Loucy (cell line): Measurements from ENCODE around the gene AUH.

ENCODE experiments used
- H2AFZ ChIP-seq: fragments of 200-600 bp; sonication (generic); 2 replicates; pipeline ENCODE4 v1.6.0; 2016; ENCODE audit warnings: antibody characterized with exemption, mild to moderate bottlenecking, low read length, moderate library complexity
- H3F3A ChIP-seq: fragments of 200-600 bp; 2 replicates; pipeline ENCODE4 v1.6.0; 2016; ENCODE audit warnings: antibody characterized with exemption, low read depth, mild to moderate bottlenecking
- H3K27me3 ChIP-seq: fragments of 200-600 bp; sonication (generic); 2 replicates; pipeline ENCODE4 v1.6.1; 2014; ENCODE audit warnings: low read length, mild to moderate bottlenecking; ENCODE audit not compliant: insufficient read depth, poor library complexity, severe bottlenecking
- H3K36me3 ChIP-seq: fragments of 200-600 bp; sonication (generic); 2 replicates; pipeline ENCODE4 v1.6.1; 2016; ENCODE audit warnings: low read length; ENCODE audit not compliant: insufficient read depth
- H3K4me1 ChIP-seq: fragments of 200-600 bp; sonication (generic); 2 replicates; pipeline ENCODE4 v1.5.1; 2014; ENCODE audit warnings: low read length, mild to moderate bottlenecking; ENCODE audit not compliant: insufficient read depth, poor library complexity, severe bottlenecking
- H3K4me2 ChIP-seq: fragments of 200-600 bp; sonication (generic); 2 replicates; pipeline ENCODE4 v1.6.0; 2014; ENCODE audit warnings: antibody characterized with exemption, low read length, low read depth, mild to moderate bottlenecking; ENCODE audit not compliant: poor library complexity, severe bottlenecking
- H3K4me3 ChIP-seq: fragments of 200-600 bp; sonication (generic); 2 replicates; pipeline ENCODE4 v1.5.1; 2014; ENCODE audit warnings: low read length, mild to moderate bottlenecking, mixed read lengths; ENCODE audit not compliant: poor library complexity, severe bottlenecking
- H3K79me2 ChIP-seq: fragments of 200-600 bp; sonication (generic); 2 replicates; pipeline ENCODE4 v1.6.1; 2014; ENCODE audit warnings: low read length; ENCODE audit not compliant: insufficient read depth
- H3K9ac ChIP-seq: fragments of 200-600 bp; sonication (generic); 2 replicates; pipeline ENCODE4 v1.6.0; 2014; ENCODE audit warnings: mild to moderate bottlenecking, low read depth, low read length, moderate library complexity; ENCODE audit not compliant: poor library complexity, severe bottlenecking
- H3K9me2 ChIP-seq: fragments of 200-600 bp; sonication (generic); replicated peaks from 2 replicates; pipeline ENCODE4 v1.6.1; 2016; ENCODE audit warnings: low read depth, low read length, mixed read lengths
- H3K9me3 ChIP-seq: fragments of 200-600 bp; sonication (generic); 2 replicates; pipeline ENCODE4 v1.6.1; 2014; ENCODE audit warnings: mild to moderate bottlenecking, antibody characterized with exemption, low read length, low read depth; ENCODE audit not compliant: insufficient read depth
- H4K20me1 ChIP-seq: fragments of 200-600 bp; sonication (generic); 2 replicates; pipeline ENCODE4 v1.6.0; 2014; ENCODE audit warnings: antibody characterized with exemption, low read length, mild to moderate bottlenecking; ENCODE audit not compliant: insufficient read depth, poor library complexity, severe bottlenecking
- CTCF ChIP-seq: fragments of 200-600 bp; sonication (generic); conservative IDR thresholded peaks from 2 replicates; pipeline ENCODE4 v1.5.1; 2014; ENCODE audit warnings: mild to moderate bottlenecking, antibody characterized with exemption, low read length
- EZH2phosphoT487 ChIP-seq: fragments of 200-600 bp; IDR thresholded peaks from 2 replicates; pipeline ENCODE4 v1.6.1; 2018; ENCODE audit warnings: antibody characterized with exemption, mild to moderate bottlenecking, moderate library complexity, borderline replicate concordance

Gene AUH

DNA sequence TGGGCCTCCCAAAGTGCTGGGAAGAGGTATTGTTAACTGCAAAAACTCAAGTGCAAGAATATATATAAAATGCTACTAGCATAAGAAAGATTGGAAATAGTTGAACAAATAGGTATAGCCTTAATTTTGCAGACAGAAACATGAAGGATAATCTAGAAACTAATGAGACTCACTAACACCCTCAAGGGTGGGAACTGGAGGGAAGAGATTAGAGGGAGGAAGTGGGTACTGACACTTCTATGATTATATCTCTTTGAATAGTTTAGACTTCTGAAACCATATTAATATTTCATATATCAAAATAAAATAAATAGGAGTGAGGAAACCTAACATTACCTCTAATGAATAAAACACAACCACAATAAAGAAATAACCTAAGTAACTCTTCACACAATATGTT is 23.0 kb downstream of the AUH start:
- Histone ChIP-seq H3K4me2 (no peak overlapping the region), H3F3A (no peaks in the 10 kb centered on the region), H3K4me3 (no peak overlapping the region), H3K27me3 (no peaks in the 10 kb centered on the region), H4K20me1 (no peaks in the 10 kb centered on the region), H3K79me2 (peaks cover 13% of the 10 kb centered on the region; the same call in 1 of the 2 replicates), H3K9me2 (no peaks in the 10 kb centered on the region), H3K4me1 (peaks cover 56% of the 10 kb centered on the region), H3K9me3 (no peaks in the 10 kb centered on the region), H3K36me3 (peaks cover 35% of the 10 kb centered on the region), H3K9ac (no peak overlapping the region), H2AFZ (no peak overlapping the region)
- TF ChIP-seq EZH2phosphoT487 (no peak), CTCF (no peak)

DNA sequence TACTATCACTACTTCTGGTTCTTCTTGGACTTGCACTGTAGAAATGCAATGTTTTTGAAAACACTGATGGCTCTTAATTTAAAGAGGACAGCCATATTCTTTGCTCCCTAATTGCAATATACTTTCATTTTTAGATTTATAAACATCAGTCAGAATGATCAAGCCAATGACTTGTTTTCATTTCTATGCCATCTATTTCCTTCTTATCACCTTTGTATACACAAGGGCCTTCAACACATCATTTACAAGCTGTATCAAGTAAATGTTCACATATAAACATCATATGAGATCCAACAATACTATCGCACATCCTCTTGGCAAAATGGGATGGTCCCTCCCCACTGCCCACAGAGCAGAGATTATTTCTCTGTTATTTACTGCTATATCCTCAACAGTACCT is 24.9 kb downstream of the AUH start:
- Histone ChIP-seq H3K9me3 (no peaks in the 10 kb centered on the region), H3K4me3 (no peak overlapping the region), H4K20me1 (no peaks in the 10 kb centered on the region), H3K4me2 (no peak overlapping the region), H3K4me1 (peaks cover 58% of the 10 kb centered on the region), H3K36me3 (peaks cover 23% of the 10 kb centered on the region), H3F3A (no peaks in the 10 kb centered on the region), H3K9me2 (no peaks in the 10 kb centered on the region), H3K9ac (no peak overlapping the region), H2AFZ (no peak overlapping the region), H3K79me2 (peaks cover 8% of the 10 kb centered on the region; the same call in 1 of the 2 replicates), H3K27me3 (no peaks in the 10 kb centered on the region)
- TF ChIP-seq CTCF (no peak), EZH2phosphoT487 (no peak)

DNA sequence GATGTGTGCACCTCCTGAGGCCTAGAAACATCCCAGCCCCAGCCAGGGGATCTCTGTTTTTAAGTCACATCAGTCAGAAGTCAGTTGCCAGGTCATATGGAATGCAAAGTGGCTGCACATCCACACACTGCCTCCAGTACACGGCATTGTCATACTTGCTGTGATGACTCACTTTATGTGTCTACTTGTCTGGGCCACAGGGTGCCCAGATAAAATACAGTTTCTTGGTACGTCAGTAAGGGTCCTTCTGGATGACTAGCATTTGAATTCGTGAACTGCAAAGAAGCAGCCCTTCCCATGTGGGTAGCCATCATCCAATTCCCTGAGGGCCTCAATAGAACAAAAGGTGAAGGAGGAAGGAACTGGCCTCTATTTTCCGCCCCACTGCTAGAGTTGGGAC is 27.7 kb downstream of the AUH start:
- H3K4me1 ChIP-seq = peaks cover 32% of the 10 kb centered on the region
- H3K4me3 ChIP-seq = no peak overlapping the region
- no peak overlapping the region for H3K9ac ChIP-seq

More for the DNA sequence above, 27.7 kb downstream of the AUH start:
- H3K27me3 ChIP-seq = no peaks in the 10 kb centered on the region
- no peaks in the 10 kb centered on the region for H3F3A ChIP-seq
- H3K36me3 ChIP-seq = peaks cover 21% of the 10 kb centered on the region
- no peaks in the 10 kb centered on the region for H4K20me1 ChIP-seq
- H3K9me2 ChIP-seq = no peaks in the 10 kb centered on the region
- no peak overlapping the region for H2AFZ ChIP-seq
- H3K4me2 ChIP-seq = no peak overlapping the region
- peaks cover under 1% of the 10 kb centered on the region; the same call in 1 of the 2 replicates for H3K79me2 ChIP-seq
- TF ChIP-seq CTCF (no peak), EZH2phosphoT487 (no peak)
- peaks cover 13% of the 10 kb centered on the region for H3K9me3 ChIP-seq
